Motor neuron (in vitro differentiated cells): ENCODE data around the gene HLA-DPB1. TPM values are rescaled to one million over a fixed set of nuclear protein-coding genes. Genes with fewer than 3 reads are reported as not detected.
"Not testable (repeated sequence)": the region's sequence is repeated elsewhere in the genome, so short reads cannot be mapped to it uniquely, and the experiment has no call there.

Experiments used
- ATAC-seq, 8 experiments: fragments of 200-7000 bp; cut with Tn5 transposase; replicated peaks in 6 of 8; 2 replicates each; pipeline ENCODE4 v1.8.0; 2021; ENCODE audit warnings: mild to moderate bottlenecking in 8 of 8, moderate library complexity in 8 of 8
- H3K27ac ChIP-seq, 2 donors: fragments of 250-450 bp; sonication (Bioruptor Pico); 2 replicates each; pipeline ENCODE4 v1.9.0; 2021; ENCODE audit warnings: antibody characterized with exemption in 2 of 2, mild to moderate bottlenecking in 2 of 2, moderate library complexity in 1 of 2
- H3K4me1 ChIP-seq, 2 donors: fragments of 250-450 bp; sonication (Bioruptor Pico); replicated peaks in 1 of 2; 2 replicates each; pipeline ENCODE4 v1.6.1; 2021; ENCODE audit warnings: antibody characterized with exemption in 2 of 2, mild to moderate bottlenecking in 2 of 2, moderate library complexity in 1 of 2
- H3K4me3 ChIP-seq, 5 donors: fragments of 250-450 bp; sonication (Bioruptor Pico); 2 replicates each; pipeline ENCODE4 v1.9.0; 2021; ENCODE audit warnings: antibody characterized with exemption in 5 of 5, mild to moderate bottlenecking in 5 of 5, moderate library complexity in 4 of 5
- WGBS, 10 experiments: fragments of 450-650 bp; shearing (Covaris generic); methylation state at CpG; one replicate each; pipeline ENCODE4 v1.0.0; 2022; 5-methylcytosine and 5-hydroxymethylcytosine counted together
- in situ Hi-C, 9 experiments: fragments of 400-800 bp; cut with MboI; loops; one replicate each; pipeline ENCODE4 v1.15.0; 2021; ENCODE audit warnings: low sequenced_read_pairs in 9 of 9, low pct_unique_long_range_greater_than_20kb in 2 of 9; ENCODE audit not compliant: unreplicated experiment in 9 of 9
- total RNA-seq, 8 experiments: library from RNA; unstranded; fragments of 300-600 nt; gene quantifications; 2 replicates each; pipeline versions ENCODE4 v1.2.3 to v1.2.4, GENCODE V29; 2022

Gene HLA-DPB1
- total RNA-seq, 8 experiments from 2014 or later: 0.55 to 16.5 (median 2.1) TPM

DNA sequence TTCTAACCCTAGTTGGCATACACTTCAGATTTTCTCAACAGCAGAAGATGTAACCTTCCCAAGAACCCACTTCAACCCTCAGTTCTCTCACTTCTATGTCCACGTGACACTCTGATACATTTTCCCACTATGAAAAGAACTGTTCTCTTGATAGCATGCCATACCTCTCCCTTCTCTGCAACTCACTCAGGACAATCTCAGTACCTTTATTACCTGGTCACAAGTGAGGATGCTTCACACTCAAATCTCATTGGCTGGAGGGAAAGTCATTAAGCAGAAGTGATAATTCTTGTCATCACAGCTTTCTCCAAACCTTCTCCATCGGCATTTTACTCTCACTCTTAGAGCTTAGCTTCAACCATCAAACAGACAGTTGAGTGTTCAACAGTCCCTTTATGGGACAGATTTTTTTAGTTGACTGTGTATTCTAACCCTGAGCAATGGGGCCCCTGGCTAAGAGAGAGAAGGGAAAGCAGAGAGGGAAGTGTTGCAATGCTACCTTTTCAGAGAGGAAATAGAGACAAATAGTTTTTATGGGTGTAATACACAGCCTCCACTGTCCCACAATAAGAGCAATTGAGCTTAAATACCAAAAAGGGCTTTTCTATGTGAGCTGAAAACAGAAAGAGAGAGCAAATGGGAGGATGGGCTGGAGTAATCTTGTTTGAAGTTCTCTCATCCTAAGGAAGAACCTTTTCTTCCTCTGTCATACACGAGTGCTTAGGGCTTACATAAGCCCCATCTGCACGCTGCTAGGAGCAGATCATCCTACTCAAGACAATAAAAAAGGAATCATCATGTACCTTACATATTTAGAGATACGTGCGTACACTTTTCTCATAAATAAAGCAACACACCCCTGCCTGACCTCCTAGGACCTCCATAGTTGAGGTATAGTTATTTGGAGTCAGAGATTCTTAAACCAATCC lies 18.3 kb upstream of the HLA-DPB1 start:
- in situ Hi-C loops: no loop called here
- H3K4me1 ChIP-seq: no peaks in the 10 kb centered on the region
- H3K4me3 ChIP-seq: no peak overlapping the region
- 0 to 80% (median 55%) methylated on average over 1 to 6 of the region's 6 CpGs for WGBS, 10 experiments
- no peak overlapping the region for H3K27ac ChIP-seq
- no peak for ATAC-seq

DNA sequence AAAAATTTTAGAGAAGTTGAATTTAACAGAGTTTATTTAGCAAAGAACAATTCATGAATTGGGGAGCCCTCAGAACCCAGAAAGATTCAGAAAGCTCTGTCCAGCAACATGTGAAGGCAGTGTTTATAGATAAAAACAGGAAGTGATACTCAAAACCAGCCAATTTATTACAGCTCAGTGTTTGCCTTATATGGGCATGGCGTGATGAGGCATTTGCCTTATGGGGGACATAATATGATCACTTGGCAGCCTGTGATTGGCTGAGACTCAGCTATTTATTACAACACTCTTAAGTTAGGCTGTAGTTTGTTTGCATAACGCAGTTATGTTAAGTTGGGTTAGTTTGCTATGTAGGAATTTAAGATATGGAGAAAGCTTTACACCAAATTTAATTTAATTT lies 13.8 kb upstream of the HLA-DPB1 start:
- WGBS, 10 experiments: 54 to 100% (median 77%) methylated on average over 1 to 2 of the region's 2 CpGs
- ATAC-seq: peak in 2 of 8 experiments; percentile 20 to 82

DNA sequence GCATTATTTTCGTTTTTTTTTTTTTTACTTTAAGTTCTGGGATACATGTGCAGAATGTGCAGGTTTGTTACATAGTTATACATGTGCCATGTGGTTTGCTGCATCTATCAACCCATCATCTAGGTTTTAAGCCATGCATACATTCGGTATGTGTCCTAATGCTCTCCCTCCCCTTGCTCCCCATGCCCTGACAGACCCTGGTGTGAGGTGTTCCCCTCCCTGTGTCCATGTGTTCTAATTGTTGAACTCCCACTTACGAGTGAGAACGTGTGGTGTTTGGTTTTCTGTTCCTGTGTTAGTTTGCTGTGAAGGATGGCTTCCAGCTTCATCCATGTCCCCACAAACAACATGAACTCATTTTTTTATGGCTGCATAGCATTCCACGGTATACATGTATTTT lies 12.4 kb upstream of the HLA-DPB1 start:
- ATAC-seq, H3K27ac ChIP-seq, H3K4me1 ChIP-seq, in situ Hi-C loops, H3K4me3 ChIP-seq: not testable (repeated sequence)
- WGBS, 10 experiments: 4 to 85% (median 51%) methylated on average over 1 to 5 of the region's 5 CpGs; no CpG with 5 or more reads in 1 of the 10 experiments

More for the DNA sequence above, 13.8 kb upstream of the HLA-DPB1 start:
- Histone ChIP-seq H3K27ac (no peak overlapping the region), H3K4me1 (no peaks in the 10 kb centered on the region), H3K4me3 (no peak overlapping the region)
- in situ Hi-C loops: no loop called here

DNA sequence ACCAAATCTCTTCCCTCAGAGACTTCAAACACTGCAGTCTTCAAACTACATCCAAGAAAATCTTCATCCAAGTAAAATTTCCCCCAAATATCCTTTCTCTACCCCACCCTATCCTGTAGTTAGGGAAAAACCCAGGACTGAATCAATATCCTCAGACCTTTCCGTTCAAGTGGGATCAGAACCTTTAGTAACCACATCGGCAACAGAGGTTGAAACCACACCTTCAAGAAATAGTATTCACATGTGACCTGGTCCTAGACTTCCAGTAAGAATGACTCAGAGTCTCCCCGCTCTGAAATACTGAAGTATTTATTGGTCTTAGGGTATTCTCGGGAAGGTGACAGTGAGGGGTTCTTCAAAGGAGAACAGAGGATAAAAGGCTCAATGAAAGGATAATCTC lies 11.1 kb upstream of the HLA-DPB1 start:
- 20 to 100% (median 63%) methylated on average over 1 to 4 of the region's 4 CpGs; no CpG with 5 or more reads in 1 of the 10 experiments for WGBS, 10 experiments
- ATAC-seq: peak in 1 of 8 experiments; percentile 38
- Histone ChIP-seq H3K4me3 (no peak overlapping the region), H3K27ac (no peak overlapping the region), H3K4me1 (no peaks in the 10 kb centered on the region)
- in situ Hi-C loops: no loop called here

DNA sequence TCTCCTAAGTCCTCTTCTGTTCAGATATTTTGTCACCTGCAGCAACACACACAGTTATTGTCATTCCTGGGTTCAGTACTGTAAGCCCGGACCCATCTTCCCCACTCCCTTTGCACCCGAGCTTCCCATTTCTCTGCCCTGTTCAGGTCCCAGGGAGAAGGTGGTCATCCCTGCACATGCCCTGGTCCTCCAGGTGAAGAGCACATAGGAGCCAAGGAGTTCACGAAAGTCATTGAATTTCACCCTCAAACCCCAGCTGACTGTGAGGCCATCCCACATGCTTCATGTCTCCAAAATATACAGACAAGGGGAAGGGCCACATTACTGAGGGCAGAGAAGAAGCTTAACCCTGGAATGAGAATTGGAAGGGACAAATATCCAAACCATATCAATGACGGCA lies 10.5 kb upstream of the HLA-DPB1 start:
- in situ Hi-C loops: no loop called here
- WGBS, 10 experiments: 16 to 100% (median 71%) methylated on average over 1 to 4 of the region's 4 CpGs; no CpG with 5 or more reads in 3 of the 10 experiments
- no peak overlapping the region for H3K4me3 ChIP-seq
- no peak for ATAC-seq
- no peak overlapping the region for H3K27ac ChIP-seq
- H3K4me1 ChIP-seq: no peaks in the 10 kb centered on the region

DNA sequence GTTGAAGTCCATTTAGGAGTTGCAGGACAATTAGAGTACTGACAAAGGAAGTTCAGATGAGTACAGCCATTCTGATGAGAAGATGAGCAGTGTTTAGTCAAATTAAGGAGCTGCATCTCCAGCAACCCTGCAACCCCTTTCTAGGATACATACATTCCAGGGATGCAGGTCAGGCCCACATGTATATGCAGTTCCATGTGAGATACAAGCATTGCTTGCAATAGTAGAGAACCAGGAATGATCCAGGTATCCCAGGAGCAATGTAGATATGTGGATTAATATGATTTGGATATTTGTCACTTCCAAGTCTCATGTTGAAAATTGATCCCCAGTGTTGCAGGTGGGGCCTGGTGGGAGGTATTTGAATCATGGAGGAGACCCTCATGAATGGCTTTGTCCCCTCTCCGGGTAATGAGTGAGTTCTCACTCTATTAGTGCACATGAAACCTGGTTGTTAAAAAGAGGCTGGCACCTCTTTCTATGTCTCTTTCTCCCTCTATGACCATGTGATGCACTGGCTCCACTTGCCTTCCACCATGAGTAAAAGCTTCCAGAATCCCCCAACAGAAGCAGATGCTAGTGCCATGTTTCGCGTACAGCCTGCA lies 8.8 kb upstream of the HLA-DPB1 start:
- H3K4me1 ChIP-seq: no peaks in the 10 kb centered on the region
- H3K27ac ChIP-seq: no peak overlapping the region
- no peak overlapping the region for H3K4me3 ChIP-seq
- WGBS, 10 experiments: 0 to 100% (median 80%) methylated on average over 1 to 3 of the region's 3 CpGs; no CpG with 5 or more reads in 3 of the 10 experiments
- ATAC-seq: no peak
- in situ Hi-C loops: no loop called here

DNA sequence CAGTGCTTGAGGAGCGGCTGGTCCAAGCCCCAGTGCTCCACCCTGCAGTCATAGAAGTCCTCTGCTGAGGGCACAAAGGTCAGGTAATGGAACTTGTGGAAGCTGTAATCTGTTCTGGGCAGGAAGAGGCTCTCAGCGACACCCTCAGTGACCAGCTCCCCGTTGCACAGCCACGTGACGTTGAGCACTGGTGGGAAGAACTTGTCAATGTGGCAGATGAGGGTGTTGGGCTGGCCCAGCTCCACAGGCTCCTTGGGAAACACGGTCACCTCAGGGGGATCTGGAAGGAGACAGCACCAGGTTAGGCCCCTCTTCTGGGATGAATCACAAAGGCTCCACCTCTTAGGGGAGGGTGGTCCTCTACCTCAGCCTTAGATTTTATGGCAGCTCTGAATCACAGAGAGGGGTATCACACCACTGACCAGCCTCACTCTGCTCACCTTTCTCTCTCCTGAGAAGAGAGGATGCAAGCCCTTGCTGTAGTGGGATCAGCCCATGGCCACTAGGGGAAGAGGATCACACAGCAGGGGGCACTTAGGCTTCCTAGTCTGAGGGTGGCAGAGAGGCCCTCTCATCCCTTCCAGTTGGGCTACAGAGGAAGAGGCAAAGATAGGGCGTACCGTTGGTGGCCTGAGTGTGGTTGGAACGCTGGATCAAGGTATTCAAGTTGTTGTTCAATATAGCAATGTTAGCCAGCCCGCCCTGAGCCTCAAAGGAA lies 6.6 kb upstream of the HLA-DPB1 start:
- in situ Hi-C loops: no loop called here
- no peak overlapping the region for H3K27ac ChIP-seq
- H3K4me3 ChIP-seq: no peak overlapping the region
- H3K4me1 ChIP-seq: no peaks in the 10 kb centered on the region
- 50 to 92% (median 80%) methylated on average over 2 to 9 of the region's 10 CpGs; no CpG with 5 or more reads in 2 of the 10 experiments for WGBS, 10 experiments
- ATAC-seq: no peak

DNA sequence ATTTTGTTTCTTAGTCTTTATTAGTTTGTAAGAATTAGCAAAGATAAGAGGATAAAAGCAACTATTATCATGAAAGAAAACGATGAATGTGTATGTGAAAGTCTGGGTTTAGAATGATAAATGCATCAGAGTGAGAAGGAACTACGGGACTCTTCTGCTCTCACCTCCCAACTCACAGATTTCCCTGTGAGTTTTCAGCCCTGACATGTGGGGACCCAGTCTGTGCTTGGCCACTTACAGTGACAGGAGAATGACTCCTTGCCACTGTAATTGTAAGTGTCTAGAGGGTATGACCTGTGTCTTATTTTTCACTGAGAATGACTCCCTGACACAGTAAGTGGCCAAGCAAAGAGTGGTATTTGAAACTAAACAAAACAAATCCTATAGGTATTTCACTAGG lies 4.9 kb upstream of the HLA-DPB1 start:
- ATAC-seq: no peak
- in situ Hi-C loops: no loop called here
- no peak overlapping the region for H3K27ac ChIP-seq
- 31 to 80% (median 52%) methylated on average over 1 to 2 of the region's 2 CpGs; no CpG with 5 or more reads in 1 of the 10 experiments for whole genome bisulfite sequencing, 10 experiments
- H3K4me3 ChIP-seq: no peak overlapping the region
- H3K4me1 ChIP-seq: no peaks in the 10 kb centered on the region

DNA sequence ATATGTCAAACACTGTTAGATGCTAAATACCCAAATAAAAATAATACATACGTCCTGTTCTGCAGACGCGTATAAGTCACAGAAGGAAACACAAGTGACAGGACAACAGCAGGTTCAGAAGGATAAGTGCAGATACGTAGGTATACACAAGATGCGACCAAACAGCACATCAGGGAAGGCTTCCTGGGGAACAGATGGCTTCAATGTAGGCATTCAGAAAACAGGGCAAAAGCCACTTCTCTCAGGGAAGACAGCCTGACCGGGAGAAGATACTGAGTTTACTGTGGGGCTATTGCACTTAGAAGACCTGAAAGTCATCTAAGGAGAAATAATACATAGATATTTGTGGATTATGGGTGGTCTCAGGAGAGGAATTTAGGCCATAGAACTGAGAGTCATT lies 4.2 kb upstream of the HLA-DPB1 start:
- Histone ChIP-seq H3K4me1 (no peaks in the 10 kb centered on the region), H3K4me3 (no peak overlapping the region), H3K27ac (no peak overlapping the region)
- in situ Hi-C loops: no loop called here
- no peak for ATAC-seq
- 50 to 89% (median 74%) methylated on average over 1 to 6 of the region's 6 CpGs for WGBS, 10 experiments

DNA sequence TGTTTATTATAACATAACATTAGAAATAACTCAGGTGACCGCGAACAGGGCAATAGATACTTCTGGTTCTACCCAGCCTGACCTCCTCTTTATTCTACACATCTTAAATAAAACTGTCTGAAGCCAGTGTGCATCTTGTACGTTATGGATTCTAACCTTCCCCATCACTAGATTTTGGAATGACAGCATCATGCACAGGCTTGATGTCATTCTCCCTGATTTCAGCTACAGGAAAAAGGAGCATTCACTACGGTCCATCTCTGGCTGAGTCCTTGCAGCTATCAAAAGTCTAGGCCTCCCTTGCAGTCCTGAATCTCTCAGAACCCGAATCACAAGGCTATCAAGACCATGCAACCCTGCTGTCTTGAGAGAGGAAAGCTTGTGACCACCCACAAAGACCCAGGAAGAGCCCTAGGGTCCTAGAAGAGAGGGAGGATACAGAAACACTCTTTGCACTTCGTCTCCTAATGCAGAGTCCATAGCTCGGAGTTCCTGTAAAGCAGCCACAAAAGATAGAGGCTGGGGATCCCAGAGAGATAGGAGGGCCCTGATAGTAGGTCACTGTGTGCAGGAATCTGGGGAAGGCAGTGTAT lies 3.2 kb upstream of the HLA-DPB1 start:
- Histone ChIP-seq H3K4me3 (no peak overlapping the region), H3K27ac (no peak overlapping the region), H3K4me1 (no peaks in the 10 kb centered on the region)
- in situ Hi-C loops: no loop called here
- 49 to 100% (median 83%) methylated on average over 2 to 6 of the region's 7 CpGs for WGBS, 10 experiments
- no peak for ATAC-seq

DNA sequence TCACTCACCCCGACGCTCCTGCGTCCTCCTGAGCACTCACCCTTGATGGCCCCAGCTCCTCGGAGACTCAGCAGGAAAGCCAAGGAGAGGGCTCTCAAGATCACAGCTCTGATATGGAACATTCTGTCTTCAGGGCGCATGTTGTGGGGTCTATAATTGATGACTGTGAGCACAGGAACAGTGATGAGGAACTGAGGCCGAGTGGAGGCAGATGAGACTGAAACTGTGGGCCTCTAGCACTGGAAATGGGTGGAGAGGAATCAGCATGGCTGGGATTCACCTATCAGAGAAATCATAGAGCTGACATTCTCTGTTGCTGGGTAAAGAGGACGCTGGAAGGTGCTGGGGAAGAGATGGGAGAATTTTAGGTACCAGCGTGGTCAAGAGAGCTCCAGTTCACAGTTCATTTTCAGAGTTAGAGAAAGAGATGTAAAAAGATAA lies 2.3 kb upstream of the HLA-DPB1 start, which contains the start of gene HLA-DPA1:
HLA-DPA1 (minus strand) TSS at position 219 of the 441 bp plus-strand sequence.
- no peak within 1 kb of the TSS for H3K27ac ChIP-seq
- in situ Hi-C loops: no loop called here
- no peaks in the 10 kb centered on the region for H3K4me1 ChIP-seq
- H3K4me3 ChIP-seq: no peak within 1 kb of the TSS
- peak in 3 of 8 experiments; percentile 85 to 99 (median 96) for ATAC-seq
- 0 to 100% (median 57%) methylated on average over 1 to 7 of the region's 8 CpGs; no CpG with 5 or more reads in 1 of the 10 experiments for WGBS, 10 experiments

DNA sequence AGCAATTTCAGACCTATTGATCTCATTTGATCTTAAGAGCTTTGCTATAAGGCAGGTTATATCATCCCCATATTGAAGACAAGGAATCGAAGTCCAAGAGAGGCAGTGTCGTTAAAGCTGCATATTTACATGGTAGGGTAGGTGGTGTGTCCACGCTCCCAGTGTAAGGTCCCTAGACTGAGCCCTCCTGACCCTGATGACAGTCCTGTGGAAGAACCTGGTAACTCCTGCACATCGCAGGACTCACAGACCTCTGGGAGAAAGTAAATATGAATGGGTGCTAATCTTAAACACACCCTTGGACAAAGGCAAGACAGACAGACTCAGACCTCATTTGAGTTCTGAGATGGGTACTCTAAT lies 602 bp upstream of the HLA-DPB1 start:
- WGBS, 10 experiments: 31 to 100% (median 82%) methylated on average over 1 to 4 of the region's 4 CpGs; no CpG with 5 or more reads in 2 of the 10 experiments

More for the DNA sequence above, 602 bp upstream of the HLA-DPB1 start:
- Histone ChIP-seq H3K4me1 (no peaks in the 10 kb centered on the region), H3K4me3 (no peak overlapping the region), H3K27ac (no peak overlapping the region)
- in situ Hi-C loops: loop anchor here in 1 of 9 experiments (5.0 kb wide), 1 partner anchor 63 kb away; no protein-coding TSS in a partner anchor
- no peak for ATAC-seq
